HEK293T (cell line): Measurements from ENCODE around the gene STK40.

Experiments used
- ARNT ChIP-seq: fragments of 450-650 bp; IDR thresholded peaks from 2 replicates; pipeline ENCODE4 v1.6.1; 2017; ENCODE audit warnings: mild to moderate bottlenecking
- BHLHE40 ChIP-seq: fragments of 450-650 bp; IDR thresholded peaks from 2 replicates; pipeline ENCODE4 v1.6.1; 2016; ENCODE audit warnings: mild to moderate bottlenecking, moderate library complexity, borderline replicate concordance
- CTBP1 ChIP-seq: fragments of 450-650 bp; IDR thresholded peaks from 2 replicates; pipeline ENCODE4 v1.6.1; 2016; ENCODE audit warnings: borderline replicate concordance
- ELF4 ChIP-seq: fragments of 450-650 bp; IDR thresholded peaks from 2 replicates; pipeline ENCODE4 v1.6.1; 2017; ENCODE audit warnings: antibody characterized with exemption
- FOXA1 ChIP-seq: fragments of 450-650 bp; IDR thresholded peaks from 2 replicates; pipeline ENCODE4 v1.6.1; 2016; ENCODE audit warnings: mild to moderate bottlenecking
- FOXM1 ChIP-seq: fragments of 450-650 bp; IDR thresholded peaks from 2 replicates; pipeline ENCODE4 v1.6.1; 2017; ENCODE audit warnings: mild to moderate bottlenecking, borderline replicate concordance
- HDGF ChIP-seq: fragments of 450-650 bp; IDR thresholded peaks from 2 replicates; pipeline ENCODE4 v1.6.1; 2017; ENCODE audit warnings: antibody characterized with exemption, borderline replicate concordance
- LEF1 ChIP-seq: fragments of 450-650 bp; IDR thresholded peaks from 2 replicates; pipeline ENCODE4 v1.6.1; 2017; ENCODE audit warnings: mild to moderate bottlenecking, borderline replicate concordance
- NFRKB ChIP-seq: fragments of 450-650 bp; IDR thresholded peaks from 2 replicates; pipeline ENCODE4 v1.6.1; 2016; ENCODE audit warnings: mild to moderate bottlenecking, moderate library complexity
- SP1 ChIP-seq: fragments of 450-650 bp; IDR thresholded peaks from 2 replicates; pipeline ENCODE4 v1.6.1; 2017
- TARDBP ChIP-seq: fragments of 450-650 bp; IDR thresholded peaks from 2 replicates; pipeline ENCODE4 v1.6.1; 2016

GRCh38 chr1:36396359-36396758, 10.6 kb upstream of the STK40 start:
- TF ChIP-seq BHLHE40 (no peak), LEF1 (no peak), SP1 (no peak), FOXM1 (no peak), ARNT (no peak), TARDBP (no peak), CTBP1 (no peak), ELF4 (no peak), NFRKB (no peak), HDGF (no peak), FOXA1 (no peak)
